HepG2 (cell line): ENCODE measurements around the gene FOXL3. TPM values are rescaled to one million over a fixed set of nuclear protein-coding genes. Genes with fewer than 3 reads are reported as not detected.

ENCODE experiments used
- ARID5B ChIP-seq: IDR thresholded peaks from 2 replicates; pipeline ENCODE4 v1.4.0; 2020; ENCODE audit warnings: mild to moderate bottlenecking, missing genetic modification reagents
- BCL3 ChIP-seq: sonication (generic); formaldehyde crosslinking; IDR thresholded peaks from 2 replicates; pipeline ENCODE4 v1.5.1; 2020; ENCODE audit warnings: mild to moderate bottlenecking, missing genetic modification reagents, moderate library complexity
- BCL6 ChIP-seq: IDR thresholded peaks from 2 replicates; pipeline ENCODE4 v1.6.1; 2016; ENCODE audit warnings: missing genetic modification reagents, missing compliant biosample characterization
- CTCF ChIP-seq: sonication (generic); formaldehyde crosslinking; IDR thresholded peaks from 2 replicates; pipeline ENCODE4 v1.5.0; 2020; ENCODE audit warnings: mild to moderate bottlenecking, missing genetic modification reagents, moderate library complexity
- ELF3 ChIP-seq: IDR thresholded peaks from 2 replicates; pipeline ENCODE4 v1.6.1; 2016; ENCODE audit warnings: missing genetic modification reagents, missing compliant biosample characterization
- HES4 ChIP-seq: sonication (generic); formaldehyde crosslinking; IDR thresholded peaks from 2 replicates; pipeline ENCODE4 v1.9.0; 2021; ENCODE audit warnings: mild to moderate bottlenecking, missing genetic modification reagents, borderline replicate concordance
- IKZF5 ChIP-seq: IDR thresholded peaks from 2 replicates; pipeline ENCODE4 v1.6.1; 2018; ENCODE audit warnings: missing genetic modification reagents, mild to moderate bottlenecking, missing compliant biosample characterization
- KDM2A ChIP-seq: sonication (generic); formaldehyde crosslinking; IDR thresholded peaks from 2 replicates; pipeline ENCODE4 v1.4.0; 2020; ENCODE audit warnings: low read depth, missing genetic modification reagents, borderline replicate concordance
- KDM5B ChIP-seq: sonication (generic); formaldehyde crosslinking; IDR thresholded peaks from 2 replicates; pipeline ENCODE4 v1.4.0; 2020; ENCODE audit warnings: missing genetic modification reagents, mild to moderate bottlenecking, borderline replicate concordance
- MED1 ChIP-seq: sonication (generic); formaldehyde crosslinking; IDR thresholded peaks from 2 replicates; pipeline ENCODE4 v1.4.0; 2020; ENCODE audit warnings: missing genetic modification reagents
- MXD1 ChIP-seq: sonication (generic); formaldehyde crosslinking; IDR thresholded peaks from 2 replicates; pipeline ENCODE4 v1.4.0; 2020; ENCODE audit warnings: mild to moderate bottlenecking, missing genetic modification reagents
- ZC3H13 ChIP-seq: sonication (generic); formaldehyde crosslinking; IDR thresholded peaks from 2 replicates; pipeline ENCODE4 v1.8.1; 2023; ENCODE audit warnings: mild to moderate bottlenecking, missing genetic modification reagents, moderate library complexity
- ZFY ChIP-seq: sonication (generic); formaldehyde crosslinking; IDR thresholded peaks from 2 replicates; pipeline ENCODE4 v1.4.0; 2020; ENCODE audit warnings: missing genetic modification reagents
- ZMYM3 ChIP-seq: sonication (generic); formaldehyde crosslinking; IDR thresholded peaks from 2 replicates; pipeline ENCODE4 v1.5.1; 2020; ENCODE audit warnings: mild to moderate bottlenecking, missing genetic modification reagents
- ZNF225 ChIP-seq: sonication (generic); formaldehyde crosslinking; IDR thresholded peaks from 2 replicates; pipeline ENCODE4 v1.4.0; 2020; ENCODE audit warnings: mild to moderate bottlenecking, missing genetic modification reagents
- ZNF253 ChIP-seq: sonication (generic); formaldehyde crosslinking; IDR thresholded peaks from 2 replicates; pipeline ENCODE4 v1.8.0; 2022; ENCODE audit warnings: mild to moderate bottlenecking, missing genetic modification reagents, borderline replicate concordance
- ZNF660 ChIP-seq: sonication (generic); formaldehyde crosslinking; IDR thresholded peaks from 2 replicates; pipeline ENCODE4 v1.5.1; 2020; ENCODE audit warnings: mild to moderate bottlenecking, low read depth, missing genetic modification reagents, borderline replicate concordance
- ZNF747 ChIP-seq: sonication (generic); formaldehyde crosslinking; IDR thresholded peaks from 2 replicates; pipeline ENCODE4 v1.8.1; 2023; ENCODE audit warnings: missing genetic modification reagents, mild to moderate bottlenecking, borderline replicate concordance
- ZNF883 ChIP-seq: sonication (generic); formaldehyde crosslinking; IDR thresholded peaks from 2 replicates; pipeline ENCODE4 v1.5.1; 2020; ENCODE audit warnings: mild to moderate bottlenecking, missing genetic modification reagents; ENCODE audit errors: not compliant biosample characterization
- polyA plus RNA-seq, 8 experiments: library from polyadenylated mRNA; depleted of rRNA in 3 of 8; stranded (reverse) in 7 of 8; unstranded in 1 of 8; fragments of >200 nt; fragmentation: Illumina TruSeq in 4 of 8; extraction: Trizol in 4 of 8; gene quantifications; 2 replicates each; pipeline versions ENCODE4 v1.2.1 to v1.2.3, GENCODE V29; 2011 to 2016; ENCODE audit warnings: low read depth in 4 of 8, missing spikeins in 1 of 8, mixed read lengths in 1 of 8; ENCODE audit not compliant: insufficient read depth in 1 of 8
- total RNA-seq, 5 experiments: library from RNA; depleted of rRNA; stranded (reverse); fragments of >200 nt; fragmentation: Illumina TruSeq; extraction: Trizol; gene quantifications; 2 replicates each; pipeline ENCODE4 v1.2.3, GENCODE V29; 2016; ENCODE audit warnings: low read depth in 1 of 5

The FOXL3 gene
- total and polyA plus RNA-seq, 2 of the 13 experiments (the other 11 are each of a cell fraction or from before 2014, with no cell fraction given), result not detected

GRCh38 chr7:294440-295154, 4.6 kb downstream of the FOXL3 start (continued):
- TF ChIP-seq ARID5B (CRISPR knock-in tag), result 0 out of 2 replicates have a peak, but pooled peaks have one; percentile 11
- TF ChIP-seq ZC3H13 (CRISPR knock-in tag), result no peak
- TF ChIP-seq ELF3, result 0 out of 2 replicates have a peak, but pooled peaks have one; percentile 44
- peak; percentile 74 for TF ChIP-seq ZNF883
- 0 out of 2 replicates have a peak, but pooled peaks have one; percentile 24 for TF ChIP-seq ZNF225 (CRISPR knock-in tag)
- peak; percentile 76 for TF ChIP-seq BCL3 (CRISPR knock-in tag)
- 0 out of 2 replicates have a peak, but pooled peaks have one; percentile 43 for TF ChIP-seq MXD1 (CRISPR knock-in tag)
- no peak for TF ChIP-seq ZNF660 (CRISPR knock-in tag)
- TF ChIP-seq MED1 (CRISPR knock-in tag), result peak; percentile 26; the same call in 1 of the 2 replicates
- TF ChIP-seq KDM5B (CRISPR knock-in tag), result peak; percentile 70; the same call in 1 of the 2 replicates
- peak; percentile 40 for TF ChIP-seq CTCF (CRISPR knock-in tag)
- 0 out of 2 replicates have a peak, but pooled peaks have one; percentile 28 for TF ChIP-seq ZNF253 (CRISPR knock-in tag)
- peak; percentile 91 for TF ChIP-seq ZMYM3 (CRISPR knock-in tag)
- TF ChIP-seq BCL6 (CRISPR knock-in tag), result 0 out of 2 replicates have a peak, but pooled peaks have one; percentile 34
- peak; percentile 44; the same call in 1 of the 2 replicates for TF ChIP-seq ZFY (CRISPR knock-in tag)
- TF ChIP-seq ZNF747 (CRISPR knock-in tag), result peak; percentile 29; the same call in 1 of the 2 replicates
- no peak for TF ChIP-seq HES4 (CRISPR knock-in tag)
- TF ChIP-seq IKZF5, result 0 out of 2 replicates have a peak, but pooled peaks have one; percentile 22
- peak; percentile 22; the same call in 1 of the 2 replicates for TF ChIP-seq KDM2A (CRISPR knock-in tag)
